ENCODE data around the gene APOE.
A peak's percentile ranks its signal among the peaks of the same experiment; 100 is the strongest.
"Not testable (repeated sequence)": the region's sequence is repeated elsewhere in the genome, so short reads cannot be mapped to it uniquely, and the experiment has no call there.

Gene APOE

DNA sequence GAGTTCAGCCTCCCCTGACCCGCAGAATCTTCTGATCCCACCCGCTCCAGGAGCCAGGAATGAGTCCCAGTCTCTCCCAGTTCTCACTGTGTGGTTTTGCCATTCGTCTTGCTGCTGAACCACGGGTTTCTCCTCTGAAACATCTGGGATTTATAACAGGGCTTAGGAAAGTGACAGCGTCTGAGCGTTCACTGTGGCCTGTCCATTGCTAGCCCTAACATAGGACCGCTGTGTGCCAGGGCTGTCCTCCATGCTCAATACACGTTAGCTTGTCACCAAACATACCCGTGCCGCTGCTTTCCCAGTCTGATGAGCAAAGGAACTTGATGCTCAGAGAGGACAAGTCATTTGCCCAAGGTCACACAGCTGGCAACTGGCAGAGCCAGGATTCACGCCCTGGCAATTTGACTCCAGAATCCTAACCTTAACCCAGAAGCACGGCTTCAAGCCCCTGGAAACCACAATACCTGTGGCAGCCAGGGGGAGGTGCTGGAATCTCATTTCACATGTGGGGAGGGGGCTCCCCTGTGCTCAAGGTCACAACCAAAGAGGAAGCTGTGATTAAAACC lies 1.1 kb upstream of the APOE start:
- H3K27me3 Mint-ChIP-seq (ENCODE audit: low read depth, poor library complexity) = peaks cover 11% of the 10 kb centered on the region
- no peak for TF ChIP-seq CTCF (IDR thresholded peaks at IDR 0.05)
- no peak overlapping the region for H3K4me3 Mint-ChIP-seq
- no peaks in the 10 kb centered on the region for H3K9me3 Mint-ChIP-seq
- DNase-seq = no peak
- H3K4me1 Mint-ChIP-seq = peaks cover 31% of the 10 kb centered on the region
- peak overlapping the region; percentile 51 for H3K27ac Mint-ChIP-seq
- H3K36me3 Mint-ChIP-seq (ENCODE audit: low read depth) = peaks cover 10% of the 10 kb centered on the region

- H3K4me3 Mint-ChIP-seq = no peak overlapping the region
- no peak for TF ChIP-seq CTCF (IDR thresholded peaks at IDR 0.05)
- no peaks in the 10 kb centered on the region for H3K36me3 Mint-ChIP-seq (ENCODE audit: low read depth)
Observed at GRCh38 chr19:44907613-44908012, 2.0 kb downstream of the APOE start.

DNA sequence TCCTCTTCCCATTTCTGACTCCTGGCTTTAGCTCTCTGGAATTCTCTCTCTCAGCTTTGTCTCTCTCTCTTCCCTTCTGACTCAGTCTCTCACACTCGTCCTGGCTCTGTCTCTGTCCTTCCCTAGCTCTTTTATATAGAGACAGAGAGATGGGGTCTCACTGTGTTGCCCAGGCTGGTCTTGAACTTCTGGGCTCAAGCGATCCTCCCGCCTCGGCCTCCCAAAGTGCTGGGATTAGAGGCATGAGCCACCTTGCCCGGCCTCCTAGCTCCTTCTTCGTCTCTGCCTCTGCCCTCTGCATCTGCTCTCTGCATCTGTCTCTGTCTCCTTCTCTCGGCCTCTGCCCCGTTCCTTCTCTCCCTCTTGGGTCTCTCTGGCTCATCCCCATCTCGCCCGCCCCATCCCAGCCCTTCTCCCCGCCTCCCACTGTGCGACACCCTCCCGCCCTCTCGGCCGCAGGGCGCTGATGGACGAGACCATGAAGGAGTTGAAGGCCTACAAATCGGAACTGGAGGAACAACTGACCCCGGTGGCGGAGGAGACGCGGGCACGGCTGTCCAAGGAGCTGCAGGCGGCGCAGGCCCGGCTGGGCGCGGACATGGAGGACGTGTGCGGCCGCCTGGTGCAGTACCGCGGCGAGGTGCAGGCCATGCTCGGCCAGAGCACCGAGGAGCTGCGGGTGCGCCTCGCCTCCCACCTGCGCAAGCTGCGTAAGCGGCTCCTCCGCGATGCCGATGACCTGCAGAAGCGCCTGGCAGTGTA lies 2.7 kb downstream of the APOE start:
- Mint-ChIP-seq H3K4me1 (peaks cover 46% of the 10 kb centered on the region), H3K27ac (no peak overlapping the region)

More at GRCh38 chr19:44907613-44908012, 2.0 kb downstream of the APOE start:
- H3K27ac Mint-ChIP-seq = no peak overlapping the region
- no peak for DNase-seq
- H3K27me3 Mint-ChIP-seq (ENCODE audit: low read depth, poor library complexity) = peaks cover 11% of the 10 kb centered on the region
- peaks cover 41% of the 10 kb centered on the region for H3K4me1 Mint-ChIP-seq
- H3K9me3 Mint-ChIP-seq = no peaks in the 10 kb centered on the region

DNA sequence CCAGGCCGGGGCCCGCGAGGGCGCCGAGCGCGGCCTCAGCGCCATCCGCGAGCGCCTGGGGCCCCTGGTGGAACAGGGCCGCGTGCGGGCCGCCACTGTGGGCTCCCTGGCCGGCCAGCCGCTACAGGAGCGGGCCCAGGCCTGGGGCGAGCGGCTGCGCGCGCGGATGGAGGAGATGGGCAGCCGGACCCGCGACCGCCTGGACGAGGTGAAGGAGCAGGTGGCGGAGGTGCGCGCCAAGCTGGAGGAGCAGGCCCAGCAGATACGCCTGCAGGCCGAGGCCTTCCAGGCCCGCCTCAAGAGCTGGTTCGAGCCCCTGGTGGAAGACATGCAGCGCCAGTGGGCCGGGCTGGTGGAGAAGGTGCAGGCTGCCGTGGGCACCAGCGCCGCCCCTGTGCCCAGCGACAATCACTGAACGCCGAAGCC lies 3.3 kb downstream of the APOE start:
- Mint-ChIP-seq H3K36me3 (ENCODE audit: low read depth) (no peaks in the 10 kb centered on the region), H3K4me3 (no peak overlapping the region), H3K4me1 (peaks cover 47% of the 10 kb centered on the region), H3K9me3 (no peaks in the 10 kb centered on the region), H3K27me3 (ENCODE audit: low read depth, poor library complexity) (peaks cover 11% of the 10 kb centered on the region), H3K27ac (no peak overlapping the region)
- no peak for DNase-seq
- no peak for TF ChIP-seq CTCF (IDR thresholded peaks at IDR 0.05)

More for the DNA sequence above, 2.7 kb downstream of the APOE start:
- Mint-ChIP-seq H3K4me3 (peak overlapping the region; percentile 37), H3K27me3 (ENCODE audit: low read depth, poor library complexity) (peaks cover 11% of the 10 kb centered on the region), H3K9me3 (no peaks in the 10 kb centered on the region), H3K36me3 (ENCODE audit: low read depth) (no peaks in the 10 kb centered on the region)
- no peak for DNase-seq
- TF ChIP-seq CTCF (IDR thresholded peaks at IDR 0.05) = no peak

DNA sequence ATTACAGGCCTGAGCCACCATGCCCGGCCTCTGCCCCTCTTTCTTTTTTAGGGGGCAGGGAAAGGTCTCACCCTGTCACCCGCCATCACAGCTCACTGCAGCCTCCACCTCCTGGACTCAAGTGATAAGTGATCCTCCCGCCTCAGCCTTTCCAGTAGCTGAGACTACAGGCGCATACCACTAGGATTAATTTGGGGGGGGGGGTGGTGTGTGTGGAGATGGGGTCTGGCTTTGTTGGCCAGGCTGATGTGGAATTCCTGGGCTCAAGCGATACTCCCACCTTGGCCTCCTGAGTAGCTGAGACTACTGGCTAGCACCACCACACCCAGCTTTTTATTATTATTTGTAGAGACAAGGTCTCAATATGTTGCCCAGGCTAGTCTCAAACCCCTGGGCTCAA lies 4.2 kb downstream of the APOE start:
- no peak for DNase-seq
- peaks cover 50% of the 10 kb centered on the region for H3K4me1 Mint-ChIP-seq
- no peaks in the 10 kb centered on the region for H3K9me3 Mint-ChIP-seq
- no peak overlapping the region for H3K4me3 Mint-ChIP-seq
- peaks cover 7% of the 10 kb centered on the region for H3K27me3 Mint-ChIP-seq (ENCODE audit: low read depth, poor library complexity)
- no peak overlapping the region for H3K27ac Mint-ChIP-seq
- no peak for TF ChIP-seq CTCF (IDR thresholded peaks at IDR 0.05)
- no peaks in the 10 kb centered on the region for H3K36me3 Mint-ChIP-seq (ENCODE audit: low read depth)

DNA sequence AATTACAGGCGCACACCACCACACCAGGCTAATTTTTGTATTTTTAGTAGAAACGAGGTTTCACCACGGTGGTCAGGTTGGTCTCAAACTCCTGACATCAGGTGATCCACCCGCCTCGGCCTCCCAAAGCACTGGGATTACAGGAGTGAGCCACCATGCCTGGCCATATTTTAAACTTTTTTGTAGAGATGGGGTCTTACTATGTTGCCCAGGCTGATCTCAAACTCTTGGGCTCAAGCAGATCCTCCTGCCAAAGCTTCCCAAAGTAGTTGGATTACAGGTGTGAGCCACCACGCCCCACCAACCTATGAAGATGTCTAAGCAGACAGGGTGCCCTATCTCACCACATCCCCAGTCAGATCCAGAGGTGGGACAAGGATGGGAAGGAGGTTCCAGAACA lies 6.3 kb downstream of the APOE start:
- not testable (repeated sequence) for DNase-seq; H3K4me3 Mint-ChIP-seq; H3K27ac Mint-ChIP-seq; H3K36me3 Mint-ChIP-seq (ENCODE audit: low read depth); H3K9me3 Mint-ChIP-seq; H3K27me3 Mint-ChIP-seq (ENCODE audit: low read depth, poor library complexity)
- peaks cover 37% of the 10 kb centered on the region for H3K4me1 Mint-ChIP-seq

Data from nephron progenitor cell (in vitro differentiated cells).